ENCODE data around the gene LSM7.
A peak's percentile ranks its signal among the peaks of the same experiment; 100 is the strongest.
"Not testable (repeated sequence)": the region's sequence is repeated elsewhere in the genome, so short reads cannot be mapped to it uniquely, and the experiment has no call there.

The LSM7 gene

DNA sequence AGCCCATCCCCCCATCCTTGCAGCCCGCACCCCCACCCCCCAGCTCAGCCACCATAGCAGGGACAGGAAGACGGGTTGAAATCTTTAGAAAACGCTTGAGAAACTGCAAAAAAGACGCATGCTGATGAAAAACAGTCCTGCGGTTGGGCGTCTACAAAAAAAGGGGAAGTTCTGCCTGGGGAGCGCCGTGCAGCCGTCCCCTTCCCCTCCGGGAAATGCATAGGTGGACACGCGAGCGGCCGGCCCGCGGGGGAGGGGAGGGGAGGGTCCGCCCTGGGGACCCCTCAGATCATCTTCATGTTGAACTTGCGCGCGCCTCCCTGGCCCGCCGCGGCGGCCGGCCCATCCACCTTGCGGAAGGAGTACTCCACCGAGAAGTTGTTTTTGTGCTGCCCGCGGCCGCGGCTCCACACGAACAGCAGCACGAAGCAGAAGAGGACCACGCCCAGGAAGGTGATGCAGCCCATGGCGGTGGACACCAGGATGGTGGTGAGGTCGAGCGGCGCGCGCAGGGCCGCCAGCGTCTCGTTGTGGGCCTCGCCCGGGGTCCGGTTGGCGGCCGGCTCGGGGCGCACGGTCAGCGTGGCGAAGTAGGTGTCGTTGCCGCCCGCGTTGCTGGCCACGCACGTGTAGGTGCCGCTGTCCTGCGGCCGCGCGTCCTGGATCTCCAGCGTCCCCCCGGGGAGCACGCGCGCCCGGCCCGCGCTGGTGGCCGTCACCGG lies 38.5 kb downstream of the LSM7 start:
- Mint-ChIP-seq H3K27ac (peak overlapping the region; percentile 97), H3K9me3 (no peaks in the 10 kb centered on the region), H3K27me3 (no peaks in the 10 kb centered on the region), H3K36me3 (peaks cover 31% of the 10 kb centered on the region), H3K4me3 (peak overlapping the region; percentile 97), H3K4me1 (peaks cover 54% of the 10 kb centered on the region)
- ATAC-seq: peak; percentile 82

DNA sequence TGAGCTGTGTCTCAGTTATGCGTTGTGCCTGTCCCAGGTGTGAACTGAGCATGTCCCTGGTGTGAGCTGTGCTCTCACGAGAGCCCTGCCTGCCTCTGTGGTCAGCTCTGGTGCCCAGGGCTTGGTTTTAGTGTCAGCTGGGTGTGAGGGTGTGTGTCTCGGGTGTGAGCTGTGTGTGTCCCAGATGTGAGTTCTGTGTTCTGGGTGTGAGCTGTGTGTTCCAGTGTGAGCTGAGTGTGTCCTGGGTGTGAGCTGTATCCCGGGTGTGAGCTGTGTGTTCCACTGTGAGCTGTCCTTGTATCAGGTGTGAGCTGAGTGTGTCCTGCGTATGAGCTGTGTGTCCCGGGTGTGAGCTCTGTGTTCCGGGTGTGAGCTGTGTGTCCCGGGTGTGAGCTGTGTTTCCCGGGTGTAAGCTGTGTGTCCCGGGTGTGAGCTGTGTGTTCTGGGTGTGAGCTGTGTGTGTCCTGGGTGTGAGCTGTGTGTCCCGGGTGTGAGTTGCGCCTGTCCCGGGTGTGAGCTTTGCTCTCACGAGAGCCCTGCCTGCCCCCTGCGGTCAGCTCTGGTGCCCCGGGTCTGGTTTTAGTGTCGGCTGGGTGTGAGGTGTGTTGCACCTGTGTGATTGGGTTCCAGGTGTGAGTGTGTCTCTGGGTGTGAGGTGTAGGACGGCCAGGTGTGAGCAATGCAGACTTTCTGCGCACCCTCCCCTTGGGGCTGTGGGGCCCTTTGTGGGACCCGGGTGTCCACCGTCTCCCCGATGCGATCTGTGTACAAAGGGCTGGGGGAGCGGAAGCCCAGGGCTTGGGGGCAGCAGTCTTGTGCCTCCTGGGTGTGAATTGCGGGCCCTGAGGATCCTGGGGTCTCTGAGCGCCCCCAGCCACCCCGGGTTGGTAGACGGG lies 39.3 kb downstream of the LSM7 start:
- Mint-ChIP-seq H3K4me3 (peak overlapping the region; percentile 97), H3K36me3 (peaks cover 26% of the 10 kb centered on the region), H3K27me3 (no peaks in the 10 kb centered on the region), H3K4me1 (peaks cover 46% of the 10 kb centered on the region), H3K9me3 (no peaks in the 10 kb centered on the region), H3K27ac (peak overlapping the region; percentile 97)
- ATAC-seq: peak; percentile 67

DNA sequence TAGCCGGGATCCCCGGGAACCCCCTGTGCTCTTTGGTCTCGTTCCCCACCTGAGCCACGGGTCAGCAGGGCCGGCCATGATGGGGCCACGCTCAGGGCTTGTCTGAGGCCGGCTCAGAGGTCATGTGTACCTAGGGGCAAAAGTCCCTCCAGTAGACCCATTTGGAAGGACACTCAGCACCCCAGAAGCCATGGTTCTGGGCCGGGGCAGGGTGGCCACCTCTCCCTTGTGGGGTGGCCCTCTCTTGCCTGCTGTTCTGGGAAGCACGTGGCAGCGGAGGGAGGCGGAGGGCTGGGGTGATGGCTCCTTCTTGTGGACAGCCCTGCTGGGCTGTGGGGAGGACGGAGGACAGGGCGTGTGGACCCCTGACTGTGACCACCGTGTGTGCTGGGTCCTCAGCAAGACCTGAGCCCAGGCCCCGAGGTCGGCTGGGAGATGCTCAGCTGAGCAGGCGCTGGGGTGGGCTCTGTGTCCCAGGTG lies 40.0 kb downstream of the LSM7 start:
- H3K9me3 Mint-ChIP-seq: no peaks in the 10 kb centered on the region
- no peaks in the 10 kb centered on the region for H3K27me3 Mint-ChIP-seq
- H3K4me1 Mint-ChIP-seq: peaks cover 39% of the 10 kb centered on the region
- H3K36me3 Mint-ChIP-seq: peaks cover 19% of the 10 kb centered on the region
- no peak for ATAC-seq
- peak overlapping the region; percentile 97 for H3K4me3 Mint-ChIP-seq
- peak overlapping the region; percentile 97 for H3K27ac Mint-ChIP-seq

DNA sequence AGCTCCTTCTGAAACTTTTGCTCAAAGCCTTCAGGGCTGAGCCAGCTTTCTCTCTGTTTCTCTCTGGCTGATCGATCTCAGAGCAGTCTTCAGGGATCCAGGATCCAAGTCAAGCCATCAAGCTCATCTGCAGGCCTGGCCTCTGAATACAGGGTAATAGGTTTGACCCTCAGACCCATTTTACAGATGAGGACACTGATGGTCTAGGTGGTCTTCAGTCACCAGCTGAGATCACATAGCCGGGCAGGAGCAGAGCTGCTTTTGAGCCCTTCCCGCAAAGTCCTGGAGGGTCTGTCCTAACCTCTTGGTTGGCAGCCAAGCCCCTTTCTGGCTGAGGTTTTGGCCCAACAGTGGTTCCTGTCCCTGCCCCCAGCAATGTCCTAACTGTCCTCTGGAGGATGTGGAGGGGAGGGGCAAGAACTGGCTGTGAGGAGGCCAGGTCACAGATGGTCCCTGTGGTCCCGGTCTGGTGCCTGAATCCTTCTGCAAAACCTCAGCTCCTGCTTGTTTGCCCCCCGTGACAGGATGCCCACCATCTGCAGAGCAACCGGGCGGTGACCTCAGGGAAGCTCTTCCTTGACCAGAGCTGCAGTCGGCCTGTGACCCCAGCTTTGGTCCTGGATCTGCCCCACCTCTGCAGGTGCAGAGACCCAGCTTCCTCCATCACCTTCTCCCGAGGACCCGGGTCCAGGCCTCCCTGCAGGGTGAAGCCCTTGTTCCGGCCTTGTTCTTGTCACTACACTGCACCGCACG lies 40.6 kb downstream of the LSM7 start:
- ATAC-seq: no peak
- H3K4me3 Mint-ChIP-seq: peak overlapping the region; percentile 97
- H3K9me3 Mint-ChIP-seq: no peaks in the 10 kb centered on the region
- H3K27me3 Mint-ChIP-seq: no peaks in the 10 kb centered on the region
- peaks cover 13% of the 10 kb centered on the region for H3K36me3 Mint-ChIP-seq
- peak overlapping the region; percentile 97 for H3K27ac Mint-ChIP-seq
- H3K4me1 Mint-ChIP-seq: peaks cover 35% of the 10 kb centered on the region

DNA sequence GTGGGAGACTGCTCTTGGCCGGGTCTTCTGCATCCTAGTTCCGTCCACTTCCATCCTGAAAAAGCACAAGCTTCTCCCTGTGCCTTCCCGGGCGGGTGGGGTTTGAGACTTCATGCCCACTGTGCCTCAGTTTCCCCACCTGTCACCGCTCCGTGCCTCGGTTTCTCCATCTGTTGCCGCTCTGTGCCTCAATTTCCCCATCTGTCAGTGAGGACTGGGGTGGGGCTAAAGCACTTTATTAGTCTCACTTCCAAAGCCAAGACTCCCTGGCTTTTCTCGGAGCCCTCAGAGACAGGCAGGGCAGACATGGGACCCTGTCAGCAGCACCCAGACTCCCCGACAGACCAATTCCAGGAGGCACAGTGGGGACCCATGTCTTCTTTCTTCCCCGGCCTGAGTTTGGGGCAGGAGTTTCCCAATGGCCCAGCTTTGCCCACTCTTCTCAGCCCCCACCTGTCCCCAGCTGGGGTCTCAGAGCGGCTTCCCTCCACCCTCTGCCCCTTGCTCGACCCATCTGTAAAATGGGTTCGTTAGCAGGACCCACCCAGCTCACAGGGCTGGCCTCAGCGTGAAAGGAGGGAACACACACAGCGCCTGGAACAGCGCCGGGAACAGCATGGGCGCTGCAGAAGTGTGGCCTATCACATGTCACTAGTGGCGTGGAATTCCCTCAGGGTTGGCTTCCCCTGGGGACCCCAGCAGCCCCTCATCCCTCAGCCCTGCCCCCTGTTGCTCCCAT lies 41.8 kb downstream of the LSM7 start:
- Mint-ChIP-seq H3K27ac (peak overlapping the region; percentile 61), H3K4me3 (no peak overlapping the region), H3K27me3 (no peaks in the 10 kb centered on the region), H3K4me1 (peaks cover 42% of the 10 kb centered on the region), H3K36me3 (peaks cover 5% of the 10 kb centered on the region), H3K9me3 (no peaks in the 10 kb centered on the region)
- no peak for ATAC-seq

DNA sequence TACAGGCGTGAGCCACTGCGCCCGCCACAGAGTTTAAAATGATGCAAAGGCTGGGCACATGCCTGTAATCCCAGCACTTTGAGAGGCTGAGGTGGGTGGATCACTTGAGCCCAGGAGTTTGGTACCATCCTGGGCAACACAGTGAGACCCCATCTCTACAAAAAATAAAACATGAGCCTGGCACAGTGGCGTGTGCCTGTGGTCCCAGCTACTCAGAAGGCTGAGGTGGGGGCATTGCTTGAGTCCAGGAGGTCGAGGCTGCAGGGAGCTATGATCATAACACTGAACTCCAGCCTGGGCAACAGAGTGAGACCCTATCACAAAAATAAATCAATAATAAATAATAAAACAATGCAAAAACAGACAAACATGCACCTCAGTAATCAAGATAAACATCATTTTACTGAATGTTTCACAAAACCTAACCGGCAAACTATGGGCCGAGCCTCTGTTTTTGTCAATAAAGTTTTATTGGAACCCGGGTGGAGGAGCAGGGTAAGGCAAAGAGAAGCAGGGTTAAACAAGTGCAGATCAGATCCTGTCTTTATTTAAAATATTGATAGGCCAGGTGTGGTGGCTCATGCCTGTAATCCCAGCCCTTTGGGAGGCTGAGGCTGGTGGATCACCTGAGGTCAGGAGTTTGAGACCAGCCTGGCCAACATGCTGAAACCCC lies 44.4 kb downstream of the LSM7 start:
- Mint-ChIP-seq H3K27ac (no peak overlapping the region), H3K4me3 (no peak overlapping the region), H3K9me3 (no peaks in the 10 kb centered on the region), H3K4me1 (peaks cover 48% of the 10 kb centered on the region), H3K27me3 (no peaks in the 10 kb centered on the region), H3K36me3 (no peaks in the 10 kb centered on the region)
- no peak for ATAC-seq

DNA sequence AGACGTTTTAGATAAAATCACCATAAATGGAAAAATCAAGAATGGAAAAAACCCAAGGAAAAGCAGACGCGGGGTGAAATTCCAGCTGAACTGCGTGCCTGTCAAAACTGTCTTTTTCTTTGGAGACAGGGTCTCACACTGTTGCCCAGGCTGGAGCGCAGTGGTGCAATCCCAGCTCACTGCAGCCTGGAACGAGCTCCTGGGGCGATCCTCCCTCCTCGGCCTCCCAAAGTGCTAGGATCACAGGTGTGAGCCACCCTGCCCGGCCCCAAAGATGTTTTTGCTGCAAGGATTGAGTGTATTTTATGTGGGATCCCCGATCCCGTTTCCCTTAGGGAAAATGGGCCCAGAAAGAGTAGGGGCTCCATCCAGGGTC lies 45.5 kb downstream of the LSM7 start:
- peaks cover 43% of the 10 kb centered on the region for H3K4me1 Mint-ChIP-seq
- H3K4me3 Mint-ChIP-seq: peak overlapping the region; percentile 82
- no peaks in the 10 kb centered on the region for H3K36me3 Mint-ChIP-seq
- H3K27me3 Mint-ChIP-seq: no peaks in the 10 kb centered on the region
- ATAC-seq: no peak
- peak overlapping the region; percentile 86 for H3K27ac Mint-ChIP-seq
- no peaks in the 10 kb centered on the region for H3K9me3 Mint-ChIP-seq

DNA sequence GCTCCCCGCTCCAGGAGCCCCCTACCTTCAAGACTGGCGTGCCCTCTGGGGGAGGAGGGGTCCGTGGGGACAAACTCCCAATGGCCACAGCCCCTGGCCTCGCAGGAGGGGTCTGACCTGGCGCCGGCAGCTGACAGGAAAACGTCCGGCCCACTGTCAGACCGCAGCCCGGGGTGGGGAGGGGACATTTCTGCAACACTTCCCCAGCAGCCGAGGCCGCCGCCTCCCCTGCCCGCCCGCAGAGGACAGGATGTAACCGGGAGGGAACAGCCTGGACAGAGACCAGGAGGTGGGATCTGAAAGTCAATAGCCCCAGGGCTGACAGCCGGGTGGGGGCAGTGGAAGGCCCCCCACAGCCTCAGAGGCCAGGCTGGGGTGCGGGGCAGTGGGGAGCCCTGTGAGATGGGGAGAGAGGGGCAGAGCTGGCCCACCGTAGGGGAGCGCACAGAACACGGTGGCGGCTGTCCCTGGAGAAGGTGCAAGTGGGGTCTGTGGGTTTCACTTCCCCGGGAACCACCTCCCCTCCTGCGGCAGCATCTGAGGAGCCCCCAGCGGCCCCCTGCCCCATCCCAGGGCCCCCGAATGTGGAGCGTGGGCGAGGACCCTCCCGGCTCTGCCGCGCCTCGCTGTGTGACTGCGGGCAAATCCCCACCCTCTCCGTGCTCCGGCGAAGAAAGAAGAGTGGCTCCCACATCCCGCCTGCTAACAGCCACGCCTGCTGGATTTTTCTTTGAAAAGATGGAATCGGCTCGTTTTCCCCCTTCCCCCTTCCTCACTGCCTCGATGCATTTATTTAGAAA lies 46.1 kb downstream of the LSM7 start, which contains the start of gene PEAK3:
PEAK3 (minus strand) TSS at position 114 of the 800 bp plus-strand sequence. CDS start 1,244 bp downstream, outside the sequence.
- Mint-ChIP-seq H3K9me3 (no peaks in the 10 kb centered on the region), H3K4me1 (peaks cover 39% of the 10 kb centered on the region), H3K36me3 (peaks cover 4% of the 10 kb centered on the region), H3K27me3 (no peaks in the 10 kb centered on the region), H3K27ac (peak within 1 kb of the TSS; percentile 86), H3K4me3 (peak within 1 kb of the TSS; percentile 82)
- ATAC-seq: peak; percentile 81

DNA sequence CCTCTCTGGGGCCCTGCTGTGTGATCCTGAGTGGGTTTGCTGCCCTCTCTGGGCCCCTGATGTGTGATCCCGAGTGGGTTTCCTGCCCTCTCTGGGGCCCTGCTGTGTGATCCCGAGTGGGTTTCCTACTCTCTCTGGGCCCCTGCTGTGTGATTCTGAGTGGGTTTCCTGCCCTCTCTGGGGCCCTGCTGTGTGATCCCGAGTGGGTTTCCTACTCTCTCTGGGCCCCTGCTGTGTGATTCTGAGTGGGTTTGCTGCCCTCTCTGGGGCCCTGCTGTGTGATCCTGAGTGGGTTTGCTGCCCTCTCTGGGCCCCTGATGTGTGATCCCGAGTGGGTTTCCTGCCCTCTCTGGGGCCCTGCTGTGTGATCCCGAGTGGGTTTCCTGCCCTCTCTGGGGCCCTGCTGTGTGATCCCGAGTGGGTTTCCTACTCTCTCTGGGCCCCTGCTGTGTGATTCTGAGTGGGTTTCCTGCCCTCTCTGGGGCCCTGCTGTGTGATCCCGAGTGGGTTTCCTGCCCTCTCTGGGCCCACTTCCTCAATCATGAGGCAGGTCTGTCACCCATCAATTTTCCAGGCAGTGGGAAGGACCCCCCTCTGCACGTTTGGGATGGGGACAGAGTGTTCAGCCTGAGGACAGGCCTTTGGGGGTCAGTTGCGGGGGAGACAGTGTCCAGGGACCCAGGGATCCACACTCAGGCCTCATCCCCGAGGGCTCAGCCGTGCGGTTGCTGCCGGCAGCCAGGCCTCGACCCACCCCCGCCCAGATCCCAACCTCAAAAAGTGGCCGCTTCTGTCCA lies 46.9 kb downstream of the LSM7 start:
- peak; percentile 18 for ATAC-seq
- H3K27me3 Mint-ChIP-seq, H3K36me3 Mint-ChIP-seq, H3K9me3 Mint-ChIP-seq: not testable (repeated sequence)
- peak overlapping the region; percentile 86 for H3K27ac Mint-ChIP-seq
- peaks cover 37% of the 10 kb centered on the region for H3K4me1 Mint-ChIP-seq
- peak overlapping the region; percentile 82 for H3K4me3 Mint-ChIP-seq

DNA sequence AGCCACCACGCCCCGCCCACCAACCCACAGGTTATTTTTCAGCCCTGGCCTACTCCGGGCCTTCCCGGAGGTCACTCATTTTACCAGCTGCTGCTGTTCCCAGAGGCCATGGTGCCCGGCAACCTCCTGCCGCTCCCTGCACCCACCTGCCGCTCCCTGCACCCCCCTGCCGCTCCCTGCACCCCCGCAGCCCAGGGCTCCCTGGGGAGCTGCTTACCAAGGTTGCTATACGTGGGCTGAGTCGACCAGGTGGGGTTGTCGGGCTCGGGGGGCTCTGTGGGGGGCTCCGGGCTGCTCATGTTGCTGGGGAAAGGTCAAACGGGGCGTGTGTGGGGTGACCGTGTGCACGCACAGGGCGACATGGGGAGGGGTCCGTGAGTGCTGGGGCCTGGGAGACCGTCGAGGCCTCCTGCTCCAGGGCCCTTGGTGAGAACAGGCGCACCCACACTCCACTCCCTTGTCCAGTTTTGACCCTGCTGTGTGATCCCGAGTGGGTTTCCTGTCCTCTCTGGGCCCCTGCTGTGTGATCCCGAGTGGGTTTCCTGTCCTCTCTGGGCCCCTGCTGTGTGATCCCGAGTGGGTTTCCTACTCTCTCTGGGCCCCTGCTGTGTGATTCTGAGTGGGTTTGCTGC lies 47.6 kb downstream of the LSM7 start:
- ATAC-seq: no peak

DNA sequence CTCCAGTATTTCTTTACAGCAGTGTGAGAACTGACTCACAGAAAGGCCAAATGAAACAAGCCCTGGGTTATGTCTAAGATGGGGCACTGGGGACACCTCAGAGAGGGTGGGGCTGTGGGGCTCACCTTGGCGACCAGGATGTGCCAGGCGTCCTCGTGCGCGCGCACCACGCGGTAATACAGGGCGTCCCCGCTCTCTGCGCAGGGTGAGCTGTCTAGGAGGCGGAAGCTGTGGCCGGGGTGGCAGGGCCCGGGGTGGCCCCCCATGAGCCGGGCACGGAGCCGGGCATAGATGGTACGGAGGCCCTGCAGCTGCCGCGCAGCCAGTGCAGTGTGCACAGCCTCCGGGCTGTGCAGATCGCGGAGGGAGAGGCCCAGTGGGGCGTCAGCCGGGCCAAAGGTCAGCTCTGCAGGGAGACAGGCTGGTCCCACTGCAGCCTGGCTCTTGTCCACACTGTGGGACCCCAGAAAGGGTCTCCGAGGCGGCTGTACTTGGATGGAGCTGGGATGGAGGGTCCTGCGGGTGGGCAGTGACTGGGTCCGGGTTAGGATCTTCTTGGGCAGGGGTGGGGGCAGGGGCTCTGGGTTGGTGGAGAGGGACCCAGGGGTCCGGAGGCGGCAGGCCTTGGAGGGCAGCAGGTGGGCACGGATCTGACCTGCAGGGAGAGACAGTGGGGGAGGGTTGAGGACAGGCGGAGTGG lies 49.8 kb downstream of the LSM7 start:
- H3K9me3 Mint-ChIP-seq: no peaks in the 10 kb centered on the region
- no peak overlapping the region for H3K27ac Mint-ChIP-seq
- H3K4me3 Mint-ChIP-seq: no peak overlapping the region
- peaks cover 22% of the 10 kb centered on the region for H3K36me3 Mint-ChIP-seq
- H3K4me1 Mint-ChIP-seq: peaks cover 51% of the 10 kb centered on the region
- H3K27me3 Mint-ChIP-seq: no peaks in the 10 kb centered on the region
- ATAC-seq: no peak

More for the DNA sequence above, 47.6 kb downstream of the LSM7 start:
- no peak overlapping the region for H3K27ac Mint-ChIP-seq
- H3K9me3 Mint-ChIP-seq: no peaks in the 10 kb centered on the region
- H3K4me1 Mint-ChIP-seq: peaks cover 33% of the 10 kb centered on the region
- peaks cover 6% of the 10 kb centered on the region for H3K36me3 Mint-ChIP-seq
- no peak overlapping the region for H3K4me3 Mint-ChIP-seq
- no peaks in the 10 kb centered on the region for H3K27me3 Mint-ChIP-seq

DNA sequence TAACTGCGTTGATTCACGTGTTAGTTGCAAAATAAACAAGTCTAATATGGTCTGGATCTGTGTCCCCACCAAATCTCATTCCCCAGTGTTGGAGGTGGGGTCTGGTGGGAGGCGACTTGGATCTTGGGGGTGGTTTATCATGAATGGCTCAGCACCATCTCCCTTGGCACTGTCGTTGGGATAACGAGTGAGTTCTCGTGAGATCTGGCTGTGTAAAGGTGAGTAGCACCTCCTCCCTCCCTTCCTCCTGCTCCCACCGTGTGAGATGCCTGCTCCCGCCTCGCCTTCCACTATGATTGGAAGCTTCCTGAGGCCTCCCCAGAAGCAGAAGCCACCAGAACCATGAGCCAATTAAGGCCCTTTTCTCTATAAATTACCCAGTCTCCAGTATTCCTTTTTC lies 51.2 kb downstream of the LSM7 start:
- Mint-ChIP-seq H3K4me3 (no peak overlapping the region), H3K36me3 (peaks cover 32% of the 10 kb centered on the region), H3K27ac (no peak overlapping the region), H3K9me3 (no peaks in the 10 kb centered on the region), H3K27me3 (no peaks in the 10 kb centered on the region), H3K4me1 (peaks cover 56% of the 10 kb centered on the region)
- ATAC-seq: no peak

All from stimulated activated memory B cell treated with anti-CD40 and anti-IgM and Interleukin-4, amounts not matched to agents 10 μg/mL and 1 μg/mL and 100 μg/mL, for 72 hours (primary cell).